A673 (cell line): ENCODE measurements around the gene AMH. TPM values are rescaled to one million over a fixed set of nuclear protein-coding genes. Genes with fewer than 3 reads are reported as not detected.

ENCODE experiments used
- BruUV-seq: library from RNA; stranded (reverse); fragments of 400-500 nt; replicated peaks from 2 replicates; lab custom pipeline; 2021; lab: Mats Ljungman, UMichigan
- CTCF ChIA-PET: fragments of 300-600 bp; sonication (Branson Sonifier 250); formaldehyde crosslinking; loops from one replicate; lab custom pipeline; 2022; ENCODE audit warnings: antibody characterized with exemption; lab: Charles Lee
- POLR2A ChIA-PET: fragments of 300-600 bp; sonication (Branson Sonifier 250); formaldehyde crosslinking; loops from one replicate; lab custom pipeline; 2022; ENCODE audit warnings: antibody characterized with exemption; ENCODE audit not compliant: low non-redundant PET; lab: Charles Lee
- DNase-seq: peaks from one replicate; pipeline ENCODE4 v3.0.0-alpha.2; 2015; ENCODE audit warnings: low spot score
- H3K27ac ChIP-seq: fragments of 200-600 bp; sonication (generic); 2 replicates; pipeline ENCODE4 v1.5.1; 2016; ENCODE audit warnings: mixed run types, low read depth, mild to moderate bottlenecking, mixed read lengths, antibody characterized with exemption, low read length; ENCODE audit not compliant: poor library complexity, severe bottlenecking
- H3K27me3 ChIP-seq: fragments of 200-600 bp; sonication (generic); replicated peaks from 2 replicates; pipeline ENCODE4 v1.6.1; 2017; ENCODE audit warnings: mixed run types, low read depth, mild to moderate bottlenecking, mixed read lengths, antibody characterized with exemption, low read length; ENCODE audit not compliant: insufficient read depth, poor library complexity
- H3K36me3 ChIP-seq: fragments of 200-600 bp; sonication (generic); 2 replicates; pipeline ENCODE4 v1.6.1; 2016; ENCODE audit warnings: mixed run types, mild to moderate bottlenecking, mixed read lengths, antibody characterized with exemption, low read length; ENCODE audit not compliant: insufficient read depth, poor library complexity, severe bottlenecking
- H3K4me1 ChIP-seq: fragments of 200-600 bp; sonication (generic); 2 replicates; pipeline ENCODE4 v1.6.1; 2017; ENCODE audit warnings: mixed run types, mild to moderate bottlenecking, mixed read lengths, antibody characterized with exemption, low read length; ENCODE audit not compliant: insufficient read depth, poor library complexity, severe bottlenecking
- H3K4me3 ChIP-seq: fragments of 200-600 bp; sonication (generic); 2 replicates; pipeline ENCODE4 v1.5.1; 2016; ENCODE audit warnings: low read depth, mixed run types, mild to moderate bottlenecking, mixed read lengths, low read length; ENCODE audit not compliant: poor library complexity, severe bottlenecking
- H3K9me3 ChIP-seq: fragments of 200-600 bp; sonication (generic); 2 replicates; pipeline ENCODE4 v1.6.1; 2016; ENCODE audit warnings: mixed run types, low read depth, mild to moderate bottlenecking, mixed read lengths, antibody characterized with exemption, low read length; ENCODE audit not compliant: poor library complexity, severe bottlenecking
- EZH2 ChIP-seq: fragments of 200-600 bp; sonication (generic); IDR thresholded peaks from 2 replicates; pipeline ENCODE4 v1.6.1; 2017; ENCODE audit warnings: borderline replicate concordance, low read depth, mild to moderate bottlenecking, mixed read lengths, antibody characterized with exemption, low read length; ENCODE audit not compliant: poor library complexity, severe bottlenecking
- intact Hi-C: fragments of 100-400 bp; cut with micrococcal nuclease; formaldehyde crosslinking; loops from one replicate; pipeline ENCODE4 v1.10.0; 2022; ENCODE audit not compliant: unreplicated experiment
- total RNA-seq: library from RNA; stranded (reverse); gene quantifications from 2 replicates; pipeline ENCODE4 v1.2.3, GENCODE V29; 2021
- TF ChIP-seq, protein P1 (sequence below): fragments of 300-800, 200-600 bp; sonication (generic); conservative IDR thresholded peaks from 2 replicates; pipeline ENCODE4 v1.5.1; 2017; ENCODE audit warnings: low read depth, mild to moderate bottlenecking, antibody characterized with exemption, low read length, moderate library complexity, mixed read lengths

AMH gene
- total RNA-seq, 1 experiment from 2014 or later: 16.3 TPM

DNA sequence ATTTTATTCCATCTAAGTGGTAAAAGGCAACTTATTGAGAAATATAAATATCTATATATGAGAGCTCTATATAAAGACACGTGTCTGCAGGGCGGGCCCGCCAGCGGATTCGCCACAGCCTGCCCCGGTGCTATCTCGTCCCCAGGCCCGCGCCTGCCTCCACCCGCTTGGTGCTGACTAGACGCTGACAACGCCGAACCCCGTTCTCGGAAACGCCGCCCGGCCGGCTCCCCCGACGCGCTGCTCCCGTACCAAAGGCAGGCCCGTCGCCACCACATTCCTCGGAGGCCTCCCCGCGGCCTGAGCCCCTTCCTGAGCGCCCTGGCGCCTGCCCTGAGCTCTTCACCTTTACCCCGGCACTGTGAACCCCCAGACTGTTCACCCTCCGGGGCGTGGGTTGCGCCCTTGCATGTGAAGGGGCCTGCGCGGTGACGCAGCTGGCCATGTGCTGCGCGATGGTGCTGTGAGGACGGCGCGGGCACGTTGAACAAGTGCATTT is 19.0 kb upstream of the AMH start:
- intact Hi-C loops: no loop called here
- Histone ChIP-seq H3K27ac (no peak overlapping the region), H3K27me3 (no peaks in the 10 kb centered on the region), H3K9me3 (no peaks in the 10 kb centered on the region), H3K4me3 (no peak overlapping the region), H3K4me1 (peaks cover 2% of the 10 kb centered on the region), H3K36me3 (peaks cover 78% of the 10 kb centered on the region)
- CTCF ChIA-PET: interaction anchor here (1.3 kb wide), 1 partner anchor 74 kb away, joined by 3 read pairs; no protein-coding TSS in a partner anchor
- BruUV-seq: no TSS peak
- POLR2A ChIA-PET: interaction anchor here (0.9 kb wide), 1 partner anchor 14 kb away, joined by 4 read pairs; no protein-coding TSS in a partner anchor
- DNase-seq: no peak
- TF ChIP-seq, protein P1, sequence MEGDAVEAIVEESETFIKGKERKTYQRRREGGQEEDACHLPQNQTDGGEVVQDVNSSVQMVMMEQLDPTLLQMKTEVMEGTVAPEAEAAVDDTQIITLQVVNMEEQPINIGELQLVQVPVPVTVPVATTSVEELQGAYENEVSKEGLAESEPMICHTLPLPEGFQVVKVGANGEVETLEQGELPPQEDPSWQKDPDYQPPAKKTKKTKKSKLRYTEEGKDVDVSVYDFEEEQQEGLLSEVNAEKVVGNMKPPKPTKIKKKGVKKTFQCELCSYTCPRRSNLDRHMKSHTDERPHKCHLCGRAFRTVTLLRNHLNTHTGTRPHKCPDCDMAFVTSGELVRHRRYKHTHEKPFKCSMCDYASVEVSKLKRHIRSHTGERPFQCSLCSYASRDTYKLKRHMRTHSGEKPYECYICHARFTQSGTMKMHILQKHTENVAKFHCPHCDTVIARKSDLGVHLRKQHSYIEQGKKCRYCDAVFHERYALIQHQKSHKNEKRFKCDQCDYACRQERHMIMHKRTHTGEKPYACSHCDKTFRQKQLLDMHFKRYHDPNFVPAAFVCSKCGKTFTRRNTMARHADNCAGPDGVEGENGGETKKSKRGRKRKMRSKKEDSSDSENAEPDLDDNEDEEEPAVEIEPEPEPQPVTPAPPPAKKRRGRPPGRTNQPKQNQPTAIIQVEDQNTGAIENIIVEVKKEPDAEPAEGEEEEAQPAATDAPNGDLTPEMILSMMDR: no peak
- no peak for TF ChIP-seq EZH2

DNA sequence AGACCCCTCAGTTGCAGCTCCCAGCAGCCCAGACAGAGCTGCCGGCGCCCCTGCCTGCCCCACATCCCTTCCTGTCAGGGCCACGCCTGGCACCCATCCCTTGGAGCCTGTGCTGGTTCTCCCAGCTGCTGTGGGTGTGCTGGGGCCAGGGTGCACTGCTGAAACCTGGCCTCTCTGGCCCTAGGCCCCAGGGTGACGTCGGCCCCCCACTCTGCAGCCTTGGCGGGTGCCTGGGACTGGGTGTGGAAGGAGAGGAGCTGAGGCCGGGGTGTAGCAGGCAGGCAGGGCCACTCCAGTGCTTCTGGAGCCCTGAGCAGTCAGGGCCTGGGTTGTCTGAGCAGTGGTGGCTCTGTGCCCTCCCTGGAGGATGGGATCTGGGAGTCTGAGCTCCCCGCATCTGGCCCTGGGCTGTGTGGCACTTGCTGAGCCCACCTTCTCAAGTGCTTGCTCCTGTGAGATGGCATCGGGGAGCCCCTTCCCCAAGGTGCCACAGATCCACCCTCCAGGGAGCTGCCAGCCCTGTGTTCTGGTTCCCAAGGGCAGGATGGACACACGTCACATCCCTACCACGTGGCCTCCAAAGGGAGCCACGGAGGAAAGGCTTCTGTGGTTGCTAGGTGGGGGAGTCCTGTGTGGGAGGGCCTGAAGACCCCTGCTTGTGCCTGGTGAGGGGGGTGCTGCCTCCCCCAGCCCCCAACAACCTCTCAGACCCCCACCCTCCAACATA is 18.2 kb upstream of the AMH start:
- H3K27ac ChIP-seq: peak overlapping the region; percentile 57
- H3K36me3 ChIP-seq: peaks cover 74% of the 10 kb centered on the region
- ChIA-PET CTCF (interaction anchor here (1.3 kb wide), 1 partner anchor 75 kb away, joined by 3 read pairs; no protein-coding TSS in a partner anchor), POLR2A (no interaction called here)
- peaks cover 4% of the 10 kb centered on the region for H3K4me1 ChIP-seq
- no peaks in the 10 kb centered on the region for H3K27me3 ChIP-seq
- intact Hi-C loops: no loop called here
- no peak overlapping the region for H3K4me3 ChIP-seq
- DNase-seq: no peak
- TF ChIP-seq EZH2: no peak
- TF ChIP-seq, protein P1: no peak
- BruUV-seq: no TSS peak
- no peaks in the 10 kb centered on the region for H3K9me3 ChIP-seq

DNA sequence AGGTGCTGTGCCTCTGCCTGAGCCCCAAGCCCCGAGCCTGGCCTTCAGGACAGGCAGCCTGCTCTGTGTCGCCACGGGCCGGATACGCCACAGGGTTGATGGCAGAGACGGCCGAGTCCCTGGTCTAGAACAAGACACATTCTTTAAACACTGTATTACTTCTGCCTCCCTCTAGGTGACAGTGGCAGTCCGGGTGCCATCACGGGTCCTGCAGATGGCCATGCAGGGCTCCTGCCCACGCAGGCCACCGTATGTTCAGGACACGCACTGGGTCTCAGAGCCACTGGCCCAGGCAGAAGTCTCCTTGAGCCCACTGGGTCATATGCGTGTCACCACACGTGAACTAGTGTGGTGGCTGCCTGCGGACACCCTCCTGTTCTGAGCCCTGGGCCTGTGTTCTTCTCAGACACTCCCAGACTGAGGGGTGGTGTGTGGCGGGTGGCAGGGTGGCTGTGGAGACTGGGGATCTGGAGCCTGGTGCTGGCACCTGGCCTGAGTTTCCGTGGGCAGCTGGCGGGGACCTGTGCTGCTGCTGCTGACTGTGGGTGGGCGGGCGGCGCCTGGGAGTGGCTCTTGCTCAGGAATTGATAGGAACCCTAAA is 17.4 kb upstream of the AMH start:
- intact Hi-C loops: no loop called here
- DNase-seq: no peak
- Histone ChIP-seq H3K27ac (peak overlapping the region; percentile 57), H3K9me3 (no peaks in the 10 kb centered on the region), H3K4me3 (no peak overlapping the region), H3K36me3 (peaks cover 69% of the 10 kb centered on the region), H3K27me3 (no peaks in the 10 kb centered on the region), H3K4me1 (peaks cover 4% of the 10 kb centered on the region)
- ChIA-PET POLR2A (no interaction called here), CTCF (interaction anchor here (0.6 kb wide), 1 partner anchor 82 kb away, joined by 3 read pairs; no protein-coding TSS in a partner anchor)
- TF ChIP-seq, protein P1: peak; percentile 33
- TF ChIP-seq EZH2: no peak
- BruUV-seq: no TSS peak
